ENCODE data around the gene ANKS1B. TPM values are rescaled to one million over a fixed set of nuclear protein-coding genes. Genes with fewer than 3 reads are reported as not detected.
"Not testable (repeated sequence)": the region's sequence is repeated elsewhere in the genome, so short reads cannot be mapped to it uniquely, and the experiment has no call there.

ANKS1B gene
- total RNA-seq, 1 donor from 2014 or later: 8.2 TPM

DNA sequence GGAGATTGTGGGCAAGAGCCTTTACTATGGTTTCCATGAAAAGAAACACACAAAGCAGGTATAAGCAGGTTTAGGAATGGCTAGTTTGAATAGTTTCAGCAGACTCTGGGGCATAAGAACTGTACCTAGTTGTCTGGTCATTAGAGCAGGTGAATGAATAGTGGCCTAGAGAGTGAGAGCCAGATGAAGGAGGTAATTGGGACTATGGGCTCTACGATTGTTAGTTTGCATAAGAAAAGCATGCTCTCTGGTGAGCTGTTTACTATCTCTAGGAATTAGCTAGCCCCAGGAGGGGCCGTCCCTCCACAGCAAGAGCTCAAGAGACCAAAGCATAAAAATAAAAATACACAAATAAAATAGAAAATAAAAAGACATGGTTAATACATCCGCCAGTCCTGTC lies 734.6 kb downstream of the ANKS1B start:
- H3K4me3 ChIP-seq: no peak overlapping the region
- no peak for DNase-seq (ENCODE audit: low spot score in 2 of 2)
- H3K4me1 ChIP-seq: no peaks in the 10 kb centered on the region
- no peaks in the 10 kb centered on the region for H3K27me3 ChIP-seq
- H3K27ac ChIP-seq: no peak overlapping the region
- TF ChIP-seq, protein P1, sequence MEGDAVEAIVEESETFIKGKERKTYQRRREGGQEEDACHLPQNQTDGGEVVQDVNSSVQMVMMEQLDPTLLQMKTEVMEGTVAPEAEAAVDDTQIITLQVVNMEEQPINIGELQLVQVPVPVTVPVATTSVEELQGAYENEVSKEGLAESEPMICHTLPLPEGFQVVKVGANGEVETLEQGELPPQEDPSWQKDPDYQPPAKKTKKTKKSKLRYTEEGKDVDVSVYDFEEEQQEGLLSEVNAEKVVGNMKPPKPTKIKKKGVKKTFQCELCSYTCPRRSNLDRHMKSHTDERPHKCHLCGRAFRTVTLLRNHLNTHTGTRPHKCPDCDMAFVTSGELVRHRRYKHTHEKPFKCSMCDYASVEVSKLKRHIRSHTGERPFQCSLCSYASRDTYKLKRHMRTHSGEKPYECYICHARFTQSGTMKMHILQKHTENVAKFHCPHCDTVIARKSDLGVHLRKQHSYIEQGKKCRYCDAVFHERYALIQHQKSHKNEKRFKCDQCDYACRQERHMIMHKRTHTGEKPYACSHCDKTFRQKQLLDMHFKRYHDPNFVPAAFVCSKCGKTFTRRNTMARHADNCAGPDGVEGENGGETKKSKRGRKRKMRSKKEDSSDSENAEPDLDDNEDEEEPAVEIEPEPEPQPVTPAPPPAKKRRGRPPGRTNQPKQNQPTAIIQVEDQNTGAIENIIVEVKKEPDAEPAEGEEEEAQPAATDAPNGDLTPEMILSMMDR (IDR thresholded peaks at IDR 0.05): no peak
- intact Hi-C loops (cut with DNase I): no loop called here
- H3K9me3 ChIP-seq: no peaks in the 10 kb centered on the region
- no peaks in the 10 kb centered on the region for H3K36me3 ChIP-seq

DNA sequence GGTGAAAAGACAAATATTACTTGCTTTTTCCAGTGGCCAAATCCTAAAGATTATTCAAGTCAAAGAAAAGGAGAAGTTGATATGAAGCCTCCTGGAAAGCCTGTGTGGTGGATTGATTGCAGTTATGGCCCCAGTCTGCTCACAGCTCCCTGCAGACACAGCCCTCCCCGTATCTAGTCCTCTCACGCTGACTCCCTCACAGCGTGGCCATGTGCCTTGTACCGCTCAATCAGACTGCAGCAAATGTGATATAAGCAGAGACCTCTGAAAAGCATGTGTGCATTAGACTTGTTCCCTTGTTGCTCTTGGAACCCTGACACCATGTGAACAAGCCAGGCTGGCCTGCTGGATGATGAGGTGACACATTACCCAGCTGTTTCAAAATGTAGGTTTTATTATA lies 735.2 kb downstream of the ANKS1B start:
- TF ChIP-seq, protein P1 (IDR thresholded peaks at IDR 0.05): no peak
- Histone ChIP-seq H3K27me3 (no peaks in the 10 kb centered on the region), H3K27ac (no peak overlapping the region), H3K4me1 (no peaks in the 10 kb centered on the region), H3K4me3 (no peak overlapping the region), H3K9me3 (no peaks in the 10 kb centered on the region), H3K36me3 (no peaks in the 10 kb centered on the region)
- intact Hi-C loops (cut with DNase I): no loop called here
- no peak for DNase-seq (ENCODE audit: low spot score in 2 of 2)

DNA sequence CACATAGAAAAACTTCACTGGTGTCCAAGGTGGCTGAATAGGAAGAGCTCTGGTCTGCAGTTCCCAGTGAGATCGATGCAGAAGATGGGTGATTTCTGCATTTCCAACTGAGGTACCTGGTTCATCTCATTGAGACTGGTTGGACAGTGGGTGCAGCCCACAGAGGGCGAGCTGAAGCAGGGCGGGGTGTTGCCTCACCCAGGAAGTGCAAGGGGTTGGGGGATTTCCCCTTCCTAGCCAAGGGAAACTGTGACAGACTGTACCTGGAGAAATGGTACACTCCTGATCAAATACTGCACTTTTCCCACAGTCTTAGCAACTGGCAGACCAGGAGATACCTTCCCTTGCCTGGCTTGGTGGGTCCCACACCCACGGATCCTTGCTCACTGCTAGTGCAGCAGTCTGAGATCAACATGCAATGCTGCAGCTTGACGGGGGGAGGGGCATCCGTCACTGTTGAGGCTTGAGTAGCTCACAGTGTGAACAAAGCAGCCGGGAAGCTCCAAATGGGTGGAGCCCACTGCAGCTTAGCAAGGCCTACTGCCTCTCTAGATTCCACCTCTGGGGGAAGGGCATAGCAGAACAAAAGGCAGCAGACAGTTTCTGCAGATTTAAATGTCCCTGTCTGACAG lies 746.7 kb downstream of the ANKS1B start:
- intact Hi-C loops (cut with DNase I); H3K27me3 ChIP-seq; H3K36me3 ChIP-seq; DNase-seq (ENCODE audit: low spot score in 2 of 2); H3K9me3 ChIP-seq; H3K4me3 ChIP-seq; H3K4me1 ChIP-seq; H3K27ac ChIP-seq: not testable (repeated sequence)

DNA sequence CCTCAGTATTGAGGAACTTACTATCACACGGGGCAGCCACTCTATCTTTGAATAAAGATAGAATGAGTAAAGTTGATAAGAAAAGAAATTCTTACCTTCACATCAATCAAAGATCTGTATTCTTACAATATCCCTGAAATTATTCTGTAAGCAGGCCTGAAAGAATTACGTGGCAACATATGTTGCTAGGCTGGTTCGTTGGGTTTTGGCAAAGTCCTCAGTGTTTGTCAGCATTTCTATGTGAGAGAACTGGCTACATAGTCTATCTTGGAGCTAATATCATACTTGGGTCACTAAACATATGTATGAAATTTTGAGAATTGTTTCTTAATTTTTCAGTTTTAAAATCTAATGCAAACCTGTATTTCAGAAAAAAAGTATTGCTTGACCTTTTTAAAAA lies 749.4 kb downstream of the ANKS1B start:
- TF ChIP-seq, protein P1 (IDR thresholded peaks at IDR 0.05): no peak
- Histone ChIP-seq H3K9me3 (no peaks in the 10 kb centered on the region), H3K36me3 (no peaks in the 10 kb centered on the region), H3K4me3 (no peak overlapping the region), H3K27me3 (no peaks in the 10 kb centered on the region), H3K4me1 (no peaks in the 10 kb centered on the region), H3K27ac (no peak overlapping the region)
- DNase-seq (ENCODE audit: low spot score in 2 of 2): no peak
- intact Hi-C loops (cut with DNase I): no loop called here

DNA sequence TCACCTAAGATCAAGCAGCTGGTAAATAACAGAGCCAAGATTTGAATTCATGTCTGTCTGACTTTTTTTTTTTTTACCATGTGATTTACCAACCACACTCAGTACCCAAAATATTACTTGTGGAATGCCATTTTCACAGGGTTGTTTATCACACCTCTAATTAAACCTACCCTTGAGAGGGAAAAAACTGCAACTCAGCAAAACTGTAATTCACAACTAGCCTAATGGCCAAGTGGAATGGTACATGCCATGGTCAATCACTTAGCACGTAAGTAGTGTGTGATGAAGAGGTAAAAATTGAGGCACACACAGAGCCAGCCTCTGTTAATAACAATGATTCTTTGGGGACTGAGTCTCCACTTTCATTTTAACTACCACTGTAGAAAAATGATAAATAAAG lies 750.0 kb downstream of the ANKS1B start:
- H3K4me1 ChIP-seq: no peaks in the 10 kb centered on the region
- no peaks in the 10 kb centered on the region for H3K9me3 ChIP-seq
- TF ChIP-seq, protein P1 (IDR thresholded peaks at IDR 0.05): no peak
- H3K27ac ChIP-seq: no peak overlapping the region
- intact Hi-C loops (cut with DNase I): no loop called here
- no peaks in the 10 kb centered on the region for H3K27me3 ChIP-seq
- DNase-seq (ENCODE audit: low spot score in 2 of 2): no peak
- no peaks in the 10 kb centered on the region for H3K36me3 ChIP-seq
- H3K4me3 ChIP-seq: no peak overlapping the region

DNA sequence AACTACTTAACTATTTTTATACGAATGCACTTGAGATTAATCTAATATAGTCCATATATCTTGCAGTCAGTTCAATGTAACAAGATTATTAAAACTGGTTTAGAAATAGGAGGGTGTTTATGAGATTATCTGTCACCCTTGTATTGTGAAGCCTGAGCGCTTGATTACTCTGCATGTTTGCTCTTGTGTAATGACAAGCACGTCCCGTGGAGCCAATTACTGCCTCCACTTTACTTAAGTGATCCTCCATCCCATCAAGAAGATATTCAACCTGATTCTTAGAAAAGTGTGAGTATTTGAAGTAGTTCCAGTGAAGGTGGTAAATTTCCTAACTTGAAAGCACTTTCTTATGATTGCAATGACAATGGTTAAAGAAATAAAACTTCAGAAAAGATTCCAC lies 752.4 kb downstream of the ANKS1B start:
- H3K36me3 ChIP-seq: no peaks in the 10 kb centered on the region
- no peak overlapping the region for H3K27ac ChIP-seq
- TF ChIP-seq, protein P1 (IDR thresholded peaks at IDR 0.05): no peak
- no peaks in the 10 kb centered on the region for H3K4me1 ChIP-seq
- H3K4me3 ChIP-seq: no peak overlapping the region
- intact Hi-C loops (cut with DNase I): no loop called here
- DNase-seq (ENCODE audit: low spot score in 2 of 2): no peak
- H3K9me3 ChIP-seq: no peaks in the 10 kb centered on the region
- no peaks in the 10 kb centered on the region for H3K27me3 ChIP-seq
